ENCODE data around the gene ACAN. TPM values are rescaled to one million over a fixed set of nuclear protein-coding genes. Genes with fewer than 3 reads are reported as not detected.

ACAN gene
- total RNA-seq, 1 experiment from 2014 or later, result not detected

DNA sequence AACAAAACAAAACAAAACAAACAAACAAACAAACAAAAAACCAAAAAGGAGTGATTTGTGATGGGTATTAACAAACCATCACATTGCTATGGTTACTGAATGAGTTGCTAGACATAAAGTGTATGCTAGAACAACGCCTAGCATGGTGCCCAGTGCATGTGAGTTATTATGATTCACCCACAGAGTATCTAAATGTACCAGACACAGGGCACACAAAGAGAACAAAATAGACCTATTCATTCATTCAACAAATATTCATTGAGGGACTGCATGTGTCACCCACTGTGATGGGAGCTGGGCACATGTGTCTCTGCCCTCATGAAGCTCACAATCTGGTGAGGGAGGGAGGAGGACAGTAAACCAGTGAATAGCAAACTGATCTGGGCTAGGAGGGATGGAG lies 11.6 kb upstream of the ACAN start:
- H3K9me3 ChIP-seq (ENCODE audit: low read depth, low read length, poor library complexity, severe bottlenecking), result no peaks in the 10 kb centered on the region
- ChIA-PET CTCF (no interaction called here), POLR2A (ENCODE audit: low non-redundant PET) (no interaction called here)
- no peak overlapping the region for H3K27ac ChIP-seq (ENCODE audit: low read depth, low read length, poor library complexity, severe bottlenecking)
- BruUV-seq (replicated peaks), result no TSS peak
- no peak for DNase-seq (ENCODE audit: low spot score)
- H3K4me1 ChIP-seq (ENCODE audit: insufficient read depth, low read length, poor library complexity, severe bottlenecking), result no peaks in the 10 kb centered on the region
- no peaks in the 10 kb centered on the region for H3K36me3 ChIP-seq (ENCODE audit: insufficient read depth, low read length, poor library complexity, severe bottlenecking)
- H3K27me3 ChIP-seq (replicated peaks; ENCODE audit: insufficient read depth, low read depth, low read length, poor library complexity), result peaks cover 63% of the 10 kb centered on the region
- TF ChIP-seq EZH2 (IDR thresholded peaks at IDR 0.05; ENCODE audit: borderline replicate concordance, low read depth, low read length, poor library complexity, severe bottlenecking), result no peak
- TF ChIP-seq, protein P1, sequence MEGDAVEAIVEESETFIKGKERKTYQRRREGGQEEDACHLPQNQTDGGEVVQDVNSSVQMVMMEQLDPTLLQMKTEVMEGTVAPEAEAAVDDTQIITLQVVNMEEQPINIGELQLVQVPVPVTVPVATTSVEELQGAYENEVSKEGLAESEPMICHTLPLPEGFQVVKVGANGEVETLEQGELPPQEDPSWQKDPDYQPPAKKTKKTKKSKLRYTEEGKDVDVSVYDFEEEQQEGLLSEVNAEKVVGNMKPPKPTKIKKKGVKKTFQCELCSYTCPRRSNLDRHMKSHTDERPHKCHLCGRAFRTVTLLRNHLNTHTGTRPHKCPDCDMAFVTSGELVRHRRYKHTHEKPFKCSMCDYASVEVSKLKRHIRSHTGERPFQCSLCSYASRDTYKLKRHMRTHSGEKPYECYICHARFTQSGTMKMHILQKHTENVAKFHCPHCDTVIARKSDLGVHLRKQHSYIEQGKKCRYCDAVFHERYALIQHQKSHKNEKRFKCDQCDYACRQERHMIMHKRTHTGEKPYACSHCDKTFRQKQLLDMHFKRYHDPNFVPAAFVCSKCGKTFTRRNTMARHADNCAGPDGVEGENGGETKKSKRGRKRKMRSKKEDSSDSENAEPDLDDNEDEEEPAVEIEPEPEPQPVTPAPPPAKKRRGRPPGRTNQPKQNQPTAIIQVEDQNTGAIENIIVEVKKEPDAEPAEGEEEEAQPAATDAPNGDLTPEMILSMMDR (conservative IDR thresholded peaks at IDR 0.05; ENCODE audit: low read depth, low read length), result no peak
- H3K4me3 ChIP-seq (ENCODE audit: low read depth, low read length, poor library complexity, severe bottlenecking), result no peak overlapping the region
- intact Hi-C loops (cut with micrococcal nuclease; ENCODE audit: unreplicated experiment), result no loop called here

DNA sequence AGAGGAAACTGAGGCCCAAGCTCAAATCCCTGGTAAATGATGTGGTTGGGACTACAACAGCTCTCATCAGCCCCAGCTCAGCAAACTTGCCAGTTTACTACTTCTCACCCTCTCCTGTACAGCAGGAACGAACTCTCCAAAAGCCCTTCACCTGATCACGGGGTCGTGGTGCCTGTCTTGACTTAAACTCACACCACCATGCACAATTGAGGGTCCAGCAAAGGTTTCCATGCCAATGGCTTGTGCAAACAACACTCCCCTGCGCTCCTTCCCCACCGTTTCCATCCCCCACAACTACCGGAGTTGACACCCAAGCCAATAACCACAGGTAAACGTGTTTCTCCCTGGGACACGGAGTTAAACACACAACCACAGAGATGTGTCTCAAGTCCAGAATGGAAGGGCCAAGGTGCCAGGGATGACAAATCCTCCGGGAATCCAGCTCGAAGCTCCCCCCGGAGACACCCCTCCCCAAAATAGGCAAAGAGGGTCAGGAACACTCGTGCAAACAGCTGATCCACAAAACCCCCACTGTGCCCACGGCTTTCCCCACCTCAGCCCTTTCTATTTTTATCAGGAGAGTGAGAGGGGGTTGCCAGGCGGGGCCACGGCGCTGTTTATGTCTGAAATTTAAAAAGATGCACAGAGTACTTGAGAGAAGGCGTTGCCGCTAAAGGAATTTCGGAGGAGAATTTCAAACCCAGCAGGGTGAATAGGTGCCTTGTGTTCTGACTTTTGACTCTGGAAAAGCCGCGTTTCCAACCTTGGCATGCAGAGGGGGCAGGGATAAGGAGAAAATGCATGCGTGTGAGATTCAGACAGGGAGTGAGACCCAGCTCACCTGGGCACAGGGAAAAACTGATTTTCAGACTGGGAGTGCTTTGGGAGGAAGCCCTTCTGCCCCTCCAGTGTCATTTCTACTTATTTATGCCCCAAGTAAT lies 10.6 kb upstream of the ACAN start:
- Histone ChIP-seq H3K4me3 (ENCODE audit: low read depth, low read length, poor library complexity, severe bottlenecking) (no peak overlapping the region), H3K27ac (ENCODE audit: low read depth, low read length, poor library complexity, severe bottlenecking) (no peak overlapping the region), H3K27me3 (replicated peaks; ENCODE audit: insufficient read depth, low read depth, low read length, poor library complexity) (peaks cover 70% of the 10 kb centered on the region), H3K4me1 (ENCODE audit: insufficient read depth, low read length, poor library complexity, severe bottlenecking) (no peaks in the 10 kb centered on the region), H3K36me3 (ENCODE audit: insufficient read depth, low read length, poor library complexity, severe bottlenecking) (no peaks in the 10 kb centered on the region), H3K9me3 (ENCODE audit: low read depth, low read length, poor library complexity, severe bottlenecking) (no peaks in the 10 kb centered on the region)
- intact Hi-C loops (cut with micrococcal nuclease; ENCODE audit: unreplicated experiment), result no loop called here
- no peak for TF ChIP-seq EZH2 (IDR thresholded peaks at IDR 0.05; ENCODE audit: borderline replicate concordance, low read depth, low read length, poor library complexity, severe bottlenecking)
- TF ChIP-seq, protein P1 (conservative IDR thresholded peaks at IDR 0.05; ENCODE audit: low read depth, low read length), result no peak
- POLR2A ChIA-PET (ENCODE audit: low non-redundant PET), result no interaction called here
- CTCF ChIA-PET, result no interaction called here
- BruUV-seq (replicated peaks), result no TSS peak
- DNase-seq (ENCODE audit: low spot score), result no peak

DNA sequence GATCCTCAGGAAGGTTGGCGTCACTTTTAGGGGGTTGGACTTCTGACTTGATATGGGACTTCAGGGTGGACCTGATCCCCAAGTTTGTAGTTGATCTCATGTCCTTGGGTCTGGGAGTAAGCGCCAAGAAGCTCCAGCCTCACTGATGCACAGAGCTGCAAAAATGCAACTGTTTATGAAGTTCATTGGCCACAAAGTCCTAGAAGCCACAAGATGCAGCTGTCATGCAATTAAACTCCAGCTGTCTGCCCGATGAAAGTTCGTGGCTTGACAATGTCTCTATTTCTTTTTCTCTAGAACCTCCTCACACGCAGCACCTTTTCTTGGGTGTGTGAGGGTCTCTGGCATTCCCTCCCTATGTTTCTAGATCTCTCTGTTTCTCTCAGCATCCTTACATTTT lies 9.2 kb upstream of the ACAN start:
- ChIA-PET CTCF (no interaction called here), POLR2A (ENCODE audit: low non-redundant PET) (no interaction called here)
- Histone ChIP-seq H3K4me1 (ENCODE audit: insufficient read depth, low read length, poor library complexity, severe bottlenecking) (no peaks in the 10 kb centered on the region), H3K9me3 (ENCODE audit: low read depth, low read length, poor library complexity, severe bottlenecking) (no peaks in the 10 kb centered on the region), H3K4me3 (ENCODE audit: low read depth, low read length, poor library complexity, severe bottlenecking) (no peak overlapping the region), H3K27ac (ENCODE audit: low read depth, low read length, poor library complexity, severe bottlenecking) (no peak overlapping the region), H3K27me3 (replicated peaks; ENCODE audit: insufficient read depth, low read depth, low read length, poor library complexity) (peaks cover 83% of the 10 kb centered on the region), H3K36me3 (ENCODE audit: insufficient read depth, low read length, poor library complexity, severe bottlenecking) (no peaks in the 10 kb centered on the region)
- BruUV-seq (replicated peaks), result no TSS peak
- intact Hi-C loops (cut with micrococcal nuclease; ENCODE audit: unreplicated experiment), result no loop called here
- TF ChIP-seq, protein P1 (conservative IDR thresholded peaks at IDR 0.05; ENCODE audit: low read depth, low read length), result no peak
- no peak for TF ChIP-seq EZH2 (IDR thresholded peaks at IDR 0.05; ENCODE audit: borderline replicate concordance, low read depth, low read length, poor library complexity, severe bottlenecking)
- no peak for DNase-seq (ENCODE audit: low spot score)
